ENCODE measurements around the gene SLC35F1. TPM values are rescaled to one million over a fixed set of nuclear protein-coding genes. Genes with fewer than 3 reads are reported as not detected.

SLC35F1 gene
- total RNA-seq, 1 experiment from 2014 or later: 0.15 TPM

Other genes starting within 250 kb of the SLC35F1 start
- 11.7 and 12.2 TPM in 2 replicates for gene NUS1, start 231.8 kb upstream of the SLC35F1 start, total RNA-seq (2014; rRNA removed; shearing (Covaris generic))